ENCODE results near the gene COQ7. TPM values are rescaled to one million over a fixed set of nuclear protein-coding genes. Genes with fewer than 3 reads are reported as not detected.

The COQ7 gene
- total RNA-seq, 3 donors from 2014 or later: 13.8 to 20.2 (median 16.4) TPM

- Histone ChIP-seq H3K9me3 (no peaks in the 10 kb centered on the region), H3K27me3 (no peaks in the 10 kb centered on the region), H3K27ac (no peak overlapping the region), H3K36me3 (no peaks in the 10 kb centered on the region), H3K4me3 (no peak overlapping the region), H3K4me1 (no peaks in the 10 kb centered on the region)
- no peak for DNase-seq (ENCODE audit: low spot score in 2 of 2)
- intact Hi-C loops (cut with DNase I; ENCODE audit: low total_unique reads): no loop called here
- TF ChIP-seq CTCF (IDR thresholded peaks at IDR 0.05): no peak
Measured at GRCh38 chr16:19128454-19129200, 61.2 kb downstream of the COQ7 start.

Other genes starting within 250 kb of the COQ7 start
- gene SMG1, start 141.2 kb upstream of the COQ7 start, total RNA-seq: 100 to 1,000 TPM; 107 to 132 (median 110) TPM
- 1 to 10 TPM in 1 of 3 donors, under 1 TPM in 2; 0.64 to 1.3 (median 0.73) TPM for gene TMC7, start 83.7 kb upstream of the COQ7 start, total RNA-seq
- 10 to 100 TPM; 36.1 to 66.6 (median 40.3) TPM for gene ITPRIPL2, start 46.4 kb downstream of the COQ7 start, total RNA-seq
- gene SYT17, start 100.6 kb downstream of the COQ7 start, total RNA-seq: 10 to 100 TPM in 1 of 3 donors, 1 to 10 TPM in 2; 1.9 to 11.9 (median 5.2) TPM
- gene CLEC19A, start 218.1 kb downstream of the COQ7 start, total RNA-seq: under 1 TPM in 1 of 3 donors, not detected in 2; 0.29 TPM

Data from breast epithelium (tissue), 4 donors.